ENCODE measurements around the gene ROBO2.

ROBO2 gene

GRCh38 chr3:77190374-77190773 is 150.5 kb downstream of the ROBO2 start:
- DNase-seq (ENCODE audit: low read depth) = no peak

- DNase-seq (ENCODE audit: low read depth) = no peak
Measured at GRCh38 chr3:77191014-77191413, 151.1 kb downstream of the ROBO2 start.

GRCh38 chr3:77191640-77192039 is 151.7 kb downstream of the ROBO2 start:
- DNase-seq (ENCODE audit: low read depth) = no peak

- no peak for DNase-seq (ENCODE audit: low read depth)
Measured at GRCh38 chr3:77195766-77196545, 156.1 kb downstream of the ROBO2 start.

- no peak for DNase-seq (ENCODE audit: low read depth)
Measured at GRCh38 chr3:77197408-77197807, 157.5 kb downstream of the ROBO2 start.

- no peak for DNase-seq (ENCODE audit: low read depth)
Measured at GRCh38 chr3:77203851-77204250, 164.0 kb downstream of the ROBO2 start.

GRCh38 chr3:77204788-77205187 is 164.9 kb downstream of the ROBO2 start:
- no peak for DNase-seq (ENCODE audit: low read depth)

GRCh38 chr3:77207753-77208152 is 167.9 kb downstream of the ROBO2 start:
- no peak for DNase-seq (ENCODE audit: low read depth)

- DNase-seq (ENCODE audit: low read depth) = no peak
Measured at GRCh38 chr3:77222701-77223100, 182.8 kb downstream of the ROBO2 start.

GRCh38 chr3:77227567-77227966 is 187.7 kb downstream of the ROBO2 start:
- no peak for DNase-seq (ENCODE audit: low read depth)

- no peak for DNase-seq (ENCODE audit: low read depth)
Measured at GRCh38 chr3:77232557-77232956, 192.7 kb downstream of the ROBO2 start.

GRCh38 chr3:77234004-77234403 is 194.1 kb downstream of the ROBO2 start:
- DNase-seq (ENCODE audit: low read depth) = no peak

- no peak for DNase-seq (ENCODE audit: low read depth)
Measured at GRCh38 chr3:77236118-77236517, 196.2 kb downstream of the ROBO2 start.

GRCh38 chr3:77240072-77240650 is 200.3 kb downstream of the ROBO2 start:
- DNase-seq (ENCODE audit: low read depth) = no peak

- no peak for DNase-seq (ENCODE audit: low read depth)
Measured at GRCh38 chr3:77242371-77242770, 202.5 kb downstream of the ROBO2 start.

GRCh38 chr3:77244981-77245380 is 205.1 kb downstream of the ROBO2 start:
- DNase-seq (ENCODE audit: low read depth) = no peak

- DNase-seq (ENCODE audit: low read depth) = no peak
Measured at GRCh38 chr3:77247061-77247460, 207.2 kb downstream of the ROBO2 start.

- no peak for DNase-seq (ENCODE audit: low read depth)
Measured at GRCh38 chr3:77247817-77248216, 207.9 kb downstream of the ROBO2 start.

GRCh38 chr3:77248420-77248819 is 208.5 kb downstream of the ROBO2 start:
- no peak for DNase-seq (ENCODE audit: low read depth)

GRCh38 chr3:77251136-77251535 is 211.2 kb downstream of the ROBO2 start:
- DNase-seq (ENCODE audit: low read depth) = no peak

GRCh38 chr3:77254967-77255831 is 215.3 kb downstream of the ROBO2 start:
- DNase-seq (ENCODE audit: low read depth) = no peak

GRCh38 chr3:77256584-77257503 is 216.9 kb downstream of the ROBO2 start:
- no peak for DNase-seq (ENCODE audit: low read depth)

Measured in stimulated activated CD8-positive, alpha-beta memory T cell treated with anti-CD3 and anti-CD28 coated beads, Interleukin-15, amount 100 ng/mL, for 1 hour (primary cell).